ENCODE data around the gene LRRC53. TPM values are rescaled to one million over a fixed set of nuclear protein-coding genes. Genes with fewer than 3 reads are reported as not detected.

The LRRC53 gene
- total RNA-seq, 1 donor from 2014 or later = 0.07 TPM

DNA sequence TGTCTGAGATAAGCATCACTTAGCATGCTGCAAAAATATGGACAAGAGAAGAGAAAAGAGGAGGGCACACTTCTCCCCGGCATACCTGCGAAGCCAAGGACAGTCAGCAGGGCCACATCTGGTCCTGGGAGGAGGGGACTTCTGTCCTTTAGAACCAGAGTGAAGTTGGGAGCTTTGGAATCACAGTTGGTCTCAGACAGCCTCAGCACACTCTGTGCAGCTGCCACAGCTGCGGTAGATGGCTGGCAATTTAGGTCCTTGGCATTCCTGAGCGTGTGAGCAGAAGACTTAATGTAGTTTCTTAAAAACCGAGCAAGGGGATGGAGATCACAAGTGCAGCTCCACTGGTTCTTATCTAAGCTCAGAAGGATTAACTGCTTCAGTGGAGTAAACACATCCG is 32.3 kb downstream of the LRRC53 start:
- Mint-ChIP-seq H3K27me3 (no peaks in the 10 kb centered on the region), H3K9me3 (ENCODE audit: low read depth) (no peaks in the 10 kb centered on the region), H3K4me1 (ENCODE audit: low read depth) (peaks cover 1% of the 10 kb centered on the region), H3K36me3 (ENCODE audit: insufficient read depth) (no peaks in the 10 kb centered on the region), H3K4me3 (ENCODE audit: low read depth) (no peak overlapping the region), H3K27ac (no peak overlapping the region)
- TF ChIP-seq, protein P1, sequence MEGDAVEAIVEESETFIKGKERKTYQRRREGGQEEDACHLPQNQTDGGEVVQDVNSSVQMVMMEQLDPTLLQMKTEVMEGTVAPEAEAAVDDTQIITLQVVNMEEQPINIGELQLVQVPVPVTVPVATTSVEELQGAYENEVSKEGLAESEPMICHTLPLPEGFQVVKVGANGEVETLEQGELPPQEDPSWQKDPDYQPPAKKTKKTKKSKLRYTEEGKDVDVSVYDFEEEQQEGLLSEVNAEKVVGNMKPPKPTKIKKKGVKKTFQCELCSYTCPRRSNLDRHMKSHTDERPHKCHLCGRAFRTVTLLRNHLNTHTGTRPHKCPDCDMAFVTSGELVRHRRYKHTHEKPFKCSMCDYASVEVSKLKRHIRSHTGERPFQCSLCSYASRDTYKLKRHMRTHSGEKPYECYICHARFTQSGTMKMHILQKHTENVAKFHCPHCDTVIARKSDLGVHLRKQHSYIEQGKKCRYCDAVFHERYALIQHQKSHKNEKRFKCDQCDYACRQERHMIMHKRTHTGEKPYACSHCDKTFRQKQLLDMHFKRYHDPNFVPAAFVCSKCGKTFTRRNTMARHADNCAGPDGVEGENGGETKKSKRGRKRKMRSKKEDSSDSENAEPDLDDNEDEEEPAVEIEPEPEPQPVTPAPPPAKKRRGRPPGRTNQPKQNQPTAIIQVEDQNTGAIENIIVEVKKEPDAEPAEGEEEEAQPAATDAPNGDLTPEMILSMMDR (IDR thresholded peaks at IDR 0.05; ENCODE audit: unreplicated experiment) = no peak
- no peak for DNase-seq (ENCODE audit: low spot score, unreplicated experiment)

GRCh38 chr1:74478979-74479378 is 33.4 kb downstream of the LRRC53 start:
- Mint-ChIP-seq H3K27ac (no peak overlapping the region), H3K27me3 (no peaks in the 10 kb centered on the region), H3K36me3 (ENCODE audit: insufficient read depth) (no peaks in the 10 kb centered on the region), H3K9me3 (ENCODE audit: low read depth) (no peaks in the 10 kb centered on the region), H3K4me3 (ENCODE audit: low read depth) (no peak overlapping the region), H3K4me1 (ENCODE audit: low read depth) (peaks cover 1% of the 10 kb centered on the region)
- no peak for DNase-seq (ENCODE audit: low spot score, unreplicated experiment)
- TF ChIP-seq, protein P1 (IDR thresholded peaks at IDR 0.05; ENCODE audit: unreplicated experiment) = no peak

DNA sequence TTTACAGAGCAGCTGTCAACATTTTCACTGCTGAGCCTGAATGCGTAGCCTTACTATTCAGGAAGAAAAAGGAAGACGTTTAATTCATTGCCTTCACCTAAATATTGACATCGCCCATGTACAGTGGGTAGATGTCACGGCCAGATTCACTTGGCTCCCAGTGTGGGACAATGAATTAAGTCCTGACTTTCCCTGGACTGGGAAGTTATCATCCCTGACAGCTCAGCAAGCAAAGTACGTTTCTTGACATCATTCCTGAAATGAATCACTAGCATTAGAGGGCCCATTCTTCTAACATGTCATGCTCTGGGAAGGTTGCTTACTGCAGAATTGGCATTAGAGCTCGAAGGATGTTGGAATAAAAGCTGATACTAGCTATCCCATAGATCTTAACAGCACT is 37.8 kb downstream of the LRRC53 start:
- Mint-ChIP-seq H3K27me3 (peaks cover 3% of the 10 kb centered on the region), H3K27ac (no peak overlapping the region), H3K36me3 (ENCODE audit: insufficient read depth) (no peaks in the 10 kb centered on the region), H3K4me1 (ENCODE audit: low read depth) (peaks cover 1% of the 10 kb centered on the region), H3K9me3 (ENCODE audit: low read depth) (no peaks in the 10 kb centered on the region), H3K4me3 (ENCODE audit: low read depth) (no peak overlapping the region)
- DNase-seq (ENCODE audit: low spot score, unreplicated experiment) = no peak
- TF ChIP-seq, protein P1 (IDR thresholded peaks at IDR 0.05; ENCODE audit: unreplicated experiment) = no peak

DNA sequence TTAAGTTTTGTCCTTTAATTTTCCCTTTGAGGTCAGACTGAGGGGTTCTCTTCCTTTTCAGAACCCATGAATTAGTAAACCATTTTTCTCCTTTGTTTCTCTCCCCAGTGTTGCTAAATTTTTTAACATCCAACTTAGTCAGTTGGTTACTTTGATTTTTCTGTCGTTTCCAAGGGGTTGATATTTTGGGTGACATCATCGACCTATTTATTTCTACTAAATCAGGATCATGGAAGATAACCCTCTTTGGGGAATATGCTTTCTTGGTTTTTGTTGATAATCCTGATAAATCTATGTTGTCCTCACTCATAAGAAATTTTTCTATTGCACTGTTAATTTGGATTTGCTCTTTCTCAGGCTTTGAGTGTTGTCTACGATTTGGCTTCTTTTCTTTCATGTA is 40.9 kb downstream of the LRRC53 start:
- TF ChIP-seq, protein P1 (IDR thresholded peaks at IDR 0.05; ENCODE audit: unreplicated experiment) = no peak
- no peak overlapping the region for H3K27ac Mint-ChIP-seq
- H3K27me3 Mint-ChIP-seq = peaks cover 3% of the 10 kb centered on the region
- H3K4me3 Mint-ChIP-seq (ENCODE audit: low read depth) = no peak overlapping the region
- no peaks in the 10 kb centered on the region for H3K9me3 Mint-ChIP-seq (ENCODE audit: low read depth)
- peaks cover 14% of the 10 kb centered on the region for H3K4me1 Mint-ChIP-seq (ENCODE audit: low read depth)
- H3K36me3 Mint-ChIP-seq (ENCODE audit: insufficient read depth) = no peaks in the 10 kb centered on the region
- DNase-seq (ENCODE audit: low spot score, unreplicated experiment) = no peak

DNA sequence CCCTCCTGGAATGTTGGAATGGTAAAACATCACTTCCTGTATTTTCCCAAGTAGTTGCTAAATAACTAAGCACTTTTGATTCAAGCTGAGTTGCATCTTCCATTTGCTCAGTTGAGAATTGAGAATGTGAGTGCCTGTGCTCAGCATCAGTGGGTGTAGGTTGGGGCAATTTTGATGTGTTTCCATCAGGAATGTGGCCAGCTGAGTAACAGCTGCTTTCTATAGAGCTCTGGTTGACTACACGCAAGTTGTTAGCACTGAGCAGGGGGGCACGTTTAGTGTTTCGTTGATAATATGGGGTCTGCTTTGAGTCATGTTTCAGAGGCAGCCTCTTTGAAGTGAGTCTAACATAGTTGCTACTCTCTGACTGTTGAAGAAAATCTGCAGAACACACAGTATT is 41.5 kb downstream of the LRRC53 start:
- Mint-ChIP-seq H3K27me3 (peaks cover 3% of the 10 kb centered on the region), H3K9me3 (ENCODE audit: low read depth) (peaks cover 4% of the 10 kb centered on the region), H3K4me1 (ENCODE audit: low read depth) (peaks cover 14% of the 10 kb centered on the region), H3K27ac (no peak overlapping the region), H3K4me3 (ENCODE audit: low read depth) (no peak overlapping the region), H3K36me3 (ENCODE audit: insufficient read depth) (no peaks in the 10 kb centered on the region)
- DNase-seq (ENCODE audit: low spot score, unreplicated experiment) = no peak
- TF ChIP-seq, protein P1 (IDR thresholded peaks at IDR 0.05; ENCODE audit: unreplicated experiment) = no peak
